GM21737 (cell line): ENCODE data around the gene ADAM30.
"Not testable (repeated sequence)": the region's sequence is repeated elsewhere in the genome, so short reads cannot be mapped to it uniquely, and the experiment has no call there.

ENCODE experiments used
- ATAC-seq: cut with Tn5 transposase; IDR thresholded peaks from one replicate; pipeline ENCODE4 v1.9.1; 2021; ENCODE audit warnings: mild to moderate bottlenecking, moderate library complexity; ENCODE audit not compliant: unreplicated experiment

The ADAM30 gene

DNA sequence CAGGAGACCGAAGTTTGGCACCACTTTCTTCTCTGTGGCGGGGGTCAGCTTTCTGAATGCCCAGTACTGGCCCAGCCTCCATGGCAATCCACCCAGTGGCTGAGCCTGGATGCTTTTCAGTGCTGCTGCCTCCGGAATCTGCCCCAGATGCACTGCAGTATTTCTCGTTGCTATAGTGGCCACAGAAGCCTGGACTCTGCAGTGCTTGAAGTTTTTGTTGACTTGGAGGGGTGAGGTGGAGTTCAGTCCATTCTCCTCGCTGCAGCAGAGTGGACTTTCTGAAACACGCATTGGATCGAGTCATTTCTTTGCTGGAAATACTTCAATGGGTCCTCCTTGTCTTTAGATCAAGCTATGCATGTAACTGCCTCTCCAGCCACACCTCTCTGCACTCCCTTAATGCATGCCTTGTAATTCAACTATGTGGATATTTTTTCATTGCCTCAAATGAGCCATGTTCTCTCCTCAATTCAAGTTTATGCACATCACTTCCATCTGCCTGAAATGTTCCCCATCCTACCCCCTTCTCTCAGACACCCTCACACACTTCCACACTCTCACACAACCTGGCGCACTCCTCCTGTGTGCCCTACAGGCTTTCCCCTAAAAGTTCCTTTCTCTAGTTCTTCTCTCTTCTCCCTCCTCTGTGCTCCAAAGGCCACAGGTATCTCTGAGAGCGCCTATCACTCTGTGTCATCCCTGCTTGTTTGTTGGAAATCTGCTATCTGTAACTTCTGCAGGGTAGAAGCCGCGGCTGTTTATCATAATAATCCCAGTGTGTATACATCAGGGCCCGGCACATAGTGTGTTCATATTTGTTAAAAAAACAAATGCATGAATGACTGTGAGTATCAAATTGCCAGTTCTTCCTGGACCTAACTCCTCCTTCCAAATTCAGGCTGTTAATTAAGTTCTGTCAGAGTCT, 16.5 kb downstream of the ADAM30 start:
- ATAC-seq: no peak

DNA sequence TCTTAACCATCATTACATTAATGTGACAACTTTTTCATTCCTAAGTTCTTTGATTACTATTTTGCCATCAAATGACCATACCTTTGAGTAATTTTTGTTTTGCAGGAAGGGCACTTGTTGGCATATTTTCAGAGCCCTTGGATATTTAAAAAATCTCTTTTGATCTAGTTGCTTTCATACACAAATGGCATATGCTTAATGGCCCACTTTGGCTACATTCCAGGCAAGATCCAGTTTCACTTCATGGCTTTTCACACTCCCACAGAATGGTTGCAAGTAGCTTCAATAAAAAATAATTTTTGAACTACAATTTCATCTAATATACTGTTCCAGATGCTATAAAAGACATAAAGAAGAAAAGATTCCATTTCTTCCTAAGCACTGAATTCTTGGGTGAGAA, 18.1 kb downstream of the ADAM30 start:
- ATAC-seq: no peak

DNA sequence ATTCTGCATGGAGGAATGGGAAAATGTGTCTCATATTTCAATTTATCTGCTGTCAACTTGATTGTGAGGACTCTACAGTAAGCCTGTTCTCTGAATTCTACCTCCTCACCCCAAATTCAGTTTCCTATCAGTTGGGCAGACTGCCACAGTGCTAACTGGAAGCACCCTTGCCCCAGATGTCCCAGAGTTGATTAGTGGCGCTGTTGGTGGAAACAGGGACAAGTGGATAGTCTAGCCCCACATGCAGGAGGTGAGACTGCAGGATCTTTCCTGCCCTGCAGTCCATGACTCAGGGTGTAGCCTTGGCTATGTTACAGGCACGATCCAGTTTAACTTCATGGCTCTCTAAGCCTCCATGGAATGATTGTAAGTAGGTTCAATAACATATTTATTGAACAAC, 22.1 kb downstream of the ADAM30 start:
- ATAC-seq: no peak

DNA sequence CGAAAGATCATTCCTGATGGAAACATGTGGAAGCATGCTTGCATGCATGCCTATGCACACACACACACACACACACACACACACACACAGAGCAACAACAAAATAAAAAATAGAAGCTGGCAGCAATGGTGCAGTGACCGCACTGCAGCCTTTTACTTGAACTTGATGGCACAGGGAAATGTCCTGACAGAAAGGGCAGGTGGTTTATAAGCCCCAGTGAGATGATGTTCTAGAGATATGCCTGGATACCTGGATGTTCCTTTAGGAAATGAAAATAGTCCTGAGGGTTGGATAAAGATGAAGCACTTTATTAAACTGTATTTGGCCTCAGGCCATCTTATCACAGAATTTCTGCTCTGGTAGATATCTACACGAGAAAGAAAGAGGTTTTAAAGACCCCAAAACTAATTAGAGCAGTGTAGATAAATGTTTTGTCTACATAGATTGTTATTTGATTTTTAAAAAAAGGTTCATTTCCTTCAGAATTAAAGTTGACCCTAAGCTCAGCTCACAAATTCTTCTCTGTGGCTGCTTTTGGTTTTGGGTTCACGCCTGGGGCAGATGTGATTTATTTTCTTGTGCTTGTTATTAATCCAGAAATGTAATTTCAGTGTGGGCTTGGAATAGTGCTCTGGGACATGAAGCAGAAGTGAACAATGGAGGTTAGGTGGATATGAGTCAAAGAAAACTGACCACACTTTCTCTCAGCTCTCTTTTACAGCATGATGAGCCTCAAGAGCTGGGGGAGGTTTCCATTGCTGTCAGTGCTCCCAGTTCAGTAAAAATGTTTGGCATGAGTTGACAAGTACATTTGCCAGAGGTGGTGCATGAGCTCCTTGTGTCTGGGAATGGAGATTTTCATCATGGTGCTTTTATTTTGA, 22.9 kb downstream of the ADAM30 start:
- no peak for ATAC-seq

DNA sequence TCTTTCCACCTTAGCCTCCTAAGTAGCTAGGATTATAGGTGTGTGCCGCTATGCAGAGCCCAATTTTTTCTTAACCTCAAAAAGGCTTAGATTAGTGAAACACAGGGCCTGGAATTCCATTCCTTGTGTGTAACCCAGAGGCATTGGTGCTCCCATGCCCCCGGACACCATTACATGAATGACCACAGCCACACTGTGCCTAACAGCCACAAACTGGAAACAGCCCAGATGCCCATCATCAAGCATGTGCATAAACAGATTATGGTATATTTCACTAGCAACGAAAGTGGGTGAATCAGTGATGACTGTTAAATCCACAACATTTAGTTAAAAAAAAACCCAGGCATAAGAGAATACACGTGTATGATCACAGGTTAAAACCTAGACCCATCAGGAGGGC, 24.4 kb downstream of the ADAM30 start:
- ATAC-seq: no peak

DNA sequence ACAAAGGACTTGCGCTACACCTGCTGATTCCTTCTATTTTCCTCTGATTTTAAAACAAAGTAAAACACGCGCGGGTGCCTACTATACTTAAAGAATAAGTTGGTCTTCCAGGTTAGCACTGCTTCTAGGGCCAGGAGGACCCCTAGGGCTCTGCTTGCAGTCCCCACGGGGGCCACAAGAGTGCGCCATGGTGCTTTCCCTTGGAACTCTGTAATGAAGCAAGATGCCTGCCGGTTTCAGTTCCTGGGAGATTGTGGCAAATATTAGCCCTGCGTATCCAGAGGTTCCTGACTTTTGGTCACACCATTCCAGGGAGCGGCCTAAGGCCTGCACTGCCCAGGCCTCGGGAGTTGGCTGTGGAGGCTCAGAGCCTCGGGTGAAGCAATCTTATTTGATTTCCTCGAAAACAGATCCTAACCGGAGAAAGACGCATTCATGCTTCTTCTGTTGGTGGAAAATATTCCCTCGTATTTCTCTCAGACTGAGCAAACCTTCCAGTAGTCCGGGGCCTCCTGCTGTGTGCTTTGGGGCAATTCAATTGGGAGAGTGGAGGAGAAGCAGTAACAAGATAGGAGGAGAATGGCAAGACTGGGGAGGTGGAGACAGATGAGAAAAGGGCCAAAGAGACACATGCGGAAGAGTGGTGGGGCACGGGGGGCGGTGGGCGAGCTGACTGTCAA, 25.3 kb downstream of the ADAM30 start:
- ATAC-seq: no peak

DNA sequence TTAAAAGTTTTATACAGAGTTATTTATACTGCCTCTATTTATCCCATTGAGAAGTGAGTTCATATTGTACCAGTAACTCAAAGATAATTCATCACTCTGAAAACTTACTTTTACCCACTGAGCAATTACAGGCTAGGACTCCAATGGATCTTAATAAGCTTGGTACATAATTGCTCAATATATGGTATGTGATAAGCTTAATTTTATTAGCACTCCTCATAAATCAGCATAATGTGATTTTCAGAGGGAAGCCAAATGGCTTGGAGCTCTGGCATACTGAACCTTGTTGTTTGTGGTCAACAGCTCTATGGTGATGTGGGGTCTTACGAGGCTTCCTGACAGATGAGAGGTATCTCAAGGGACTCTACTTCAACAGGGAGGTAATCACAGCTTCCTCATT, 26.3 kb downstream of the ADAM30 start:
- no peak for ATAC-seq

DNA sequence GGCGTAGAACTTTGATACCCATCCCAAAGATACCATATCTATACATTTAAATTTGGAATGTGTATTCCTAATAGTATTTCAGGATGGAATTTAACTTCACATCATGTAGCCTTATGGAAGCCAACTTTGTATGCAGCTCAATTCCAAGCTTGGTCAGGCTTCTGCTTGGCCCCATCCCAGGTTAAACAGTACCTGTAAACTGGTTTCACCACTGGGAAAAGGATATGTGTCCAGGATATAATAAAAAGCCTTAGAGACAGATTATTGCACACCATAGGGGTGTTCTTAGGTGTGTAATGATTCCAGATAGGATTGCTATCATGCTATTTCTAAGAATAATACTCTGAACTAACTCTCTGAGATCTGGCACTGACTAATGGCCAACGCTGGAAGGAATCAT, 28.1 kb downstream of the ADAM30 start:
- ATAC-seq: no peak

DNA sequence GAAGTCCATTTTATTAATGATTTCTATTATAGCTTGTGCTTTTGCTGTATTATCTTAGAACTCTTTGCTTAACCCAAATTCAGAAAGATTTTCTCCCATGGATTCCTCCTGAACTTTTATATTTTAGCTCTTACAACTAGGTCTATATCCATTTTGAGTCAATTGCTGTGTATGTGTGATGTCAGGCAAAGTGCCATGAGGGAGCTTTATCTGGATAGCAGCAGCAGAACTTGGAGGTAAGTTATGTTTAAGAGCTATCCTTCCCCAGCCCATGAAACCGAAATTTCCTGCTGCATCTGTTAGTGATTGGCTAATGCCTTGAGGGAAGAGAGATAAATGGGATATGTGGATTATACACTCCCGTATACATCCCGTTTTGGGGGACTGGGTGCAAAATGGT, 29.9 kb downstream of the ADAM30 start:
- no peak for ATAC-seq

DNA sequence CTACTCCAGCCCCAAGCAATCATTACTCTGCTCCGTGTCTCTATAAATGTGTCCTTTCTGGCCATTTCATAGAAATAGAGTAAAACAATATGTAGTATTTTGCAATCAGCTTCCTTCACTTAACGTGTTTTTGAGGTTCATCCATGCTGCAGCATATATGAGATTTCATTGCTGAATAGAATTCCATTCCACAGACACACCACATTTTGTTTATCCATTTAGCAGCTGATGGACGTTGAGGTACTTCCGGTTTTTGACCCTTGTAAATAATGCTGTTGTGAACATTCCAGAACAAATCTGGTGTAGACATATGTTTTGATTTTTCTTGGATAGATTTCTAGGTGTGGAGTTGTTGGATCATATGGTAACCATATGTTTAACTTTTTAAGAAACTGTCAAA, 30.7 kb downstream of the ADAM30 start:
- ATAC-seq: no peak

DNA sequence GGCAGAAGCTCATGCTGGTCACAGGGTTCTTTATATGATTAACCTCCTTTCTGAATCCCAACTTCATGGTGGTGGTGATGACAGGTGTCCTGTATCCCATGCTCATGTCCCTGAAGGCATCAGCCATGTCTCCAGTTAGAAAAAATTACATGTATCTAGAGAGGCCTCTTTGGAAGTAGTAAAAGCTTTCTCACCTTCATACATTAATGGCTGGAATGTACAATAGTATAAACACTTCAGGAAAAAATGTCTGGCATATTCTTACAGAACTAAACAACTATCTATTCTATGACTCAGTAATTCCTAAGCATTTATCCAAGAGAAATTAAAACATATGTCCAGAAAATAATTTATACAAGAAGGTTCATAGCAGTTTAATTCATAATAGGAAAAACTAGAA, 34.0 kb downstream of the ADAM30 start:
- no peak for ATAC-seq

DNA sequence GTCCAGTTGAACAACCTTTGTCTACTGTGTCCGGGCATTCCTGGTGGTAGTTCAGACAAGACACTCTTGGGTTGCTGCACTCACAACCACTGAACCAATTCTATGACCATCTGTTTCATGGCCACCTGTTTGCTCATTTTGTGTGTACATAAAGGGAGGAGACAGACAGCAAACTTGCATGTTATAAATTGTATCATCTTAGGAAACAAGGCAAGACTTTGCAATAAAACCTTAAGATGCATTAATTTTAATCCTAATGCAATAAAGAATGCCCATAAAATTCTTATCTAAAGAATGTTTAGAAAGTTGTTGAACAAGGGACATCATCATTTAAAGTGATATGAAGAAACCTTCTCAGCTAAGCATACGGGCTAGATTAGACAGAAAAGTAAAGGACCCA, 34.8 kb downstream of the ADAM30 start:
- no peak for ATAC-seq

DNA sequence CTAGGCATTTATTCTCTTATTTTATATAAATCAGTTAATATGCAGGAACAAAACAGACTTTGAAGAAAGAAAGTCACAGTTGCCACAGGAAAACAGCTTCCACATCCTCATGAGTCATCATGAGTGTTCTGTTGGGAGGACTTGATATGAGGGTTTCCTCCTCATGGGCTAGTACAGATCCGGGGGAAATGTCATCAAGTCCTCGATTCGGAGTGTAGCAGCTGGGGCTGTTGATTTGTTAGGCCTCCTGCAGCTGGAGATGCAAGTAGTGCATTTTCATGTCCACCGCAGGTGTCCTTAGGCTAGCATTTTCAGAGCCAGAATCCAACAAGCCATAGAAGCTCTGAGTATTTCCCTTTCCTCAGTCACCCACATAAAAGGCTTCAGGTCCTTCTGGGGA, 36.7 kb downstream of the ADAM30 start:
- no peak for ATAC-seq

DNA sequence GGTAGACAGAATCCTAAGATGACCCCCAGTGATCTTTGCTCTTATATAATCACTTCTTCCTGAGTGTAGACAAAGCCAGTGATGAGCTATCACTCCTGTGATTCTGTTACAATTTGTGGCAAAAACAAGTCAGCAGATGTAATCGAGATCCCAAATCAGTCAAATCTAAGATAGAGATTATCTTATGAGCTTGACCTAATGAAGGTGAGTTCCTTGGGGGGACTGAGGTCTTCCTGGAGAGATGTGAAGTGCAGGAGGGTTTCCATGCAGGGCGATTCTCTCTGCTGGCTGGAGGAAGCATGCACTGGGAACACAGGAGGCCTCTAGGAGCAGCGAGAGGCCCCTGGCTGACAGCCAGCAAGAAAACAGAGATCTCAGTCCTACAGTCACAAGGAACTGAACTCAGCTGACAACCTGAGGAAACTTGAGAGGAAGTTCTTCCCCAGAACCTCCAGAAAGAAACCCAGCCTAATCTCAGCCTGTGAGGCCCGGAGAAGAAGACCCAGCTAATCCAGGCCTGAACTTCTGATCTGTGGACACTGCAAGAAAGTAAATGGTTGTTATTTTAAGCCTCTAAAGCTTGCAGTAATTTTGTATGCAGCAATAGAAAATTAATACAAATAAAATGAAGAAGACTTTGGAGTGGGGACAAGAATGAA, 37.6 kb downstream of the ADAM30 start:
- ATAC-seq: not testable (repeated sequence)

DNA sequence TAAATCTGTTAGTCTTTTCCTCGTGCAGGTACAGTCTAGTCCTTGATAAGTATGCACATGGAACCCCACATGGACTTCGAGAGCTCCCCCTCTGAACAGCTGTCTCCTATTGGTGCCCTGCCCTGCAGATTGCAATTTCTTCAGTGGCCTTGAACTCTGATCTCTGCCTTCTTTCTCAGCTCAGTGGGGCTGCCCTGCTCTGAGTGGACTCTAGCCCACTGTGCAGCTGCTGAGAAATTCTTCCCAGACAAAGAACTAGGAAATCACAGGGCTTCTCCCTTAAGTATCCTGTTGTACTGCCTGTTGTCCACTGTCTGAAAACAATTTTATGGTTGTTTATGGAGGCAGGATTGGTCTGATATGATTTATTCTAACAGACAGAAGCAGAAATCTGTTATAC, 38.2 kb downstream of the ADAM30 start:
- ATAC-seq: no peak

DNA sequence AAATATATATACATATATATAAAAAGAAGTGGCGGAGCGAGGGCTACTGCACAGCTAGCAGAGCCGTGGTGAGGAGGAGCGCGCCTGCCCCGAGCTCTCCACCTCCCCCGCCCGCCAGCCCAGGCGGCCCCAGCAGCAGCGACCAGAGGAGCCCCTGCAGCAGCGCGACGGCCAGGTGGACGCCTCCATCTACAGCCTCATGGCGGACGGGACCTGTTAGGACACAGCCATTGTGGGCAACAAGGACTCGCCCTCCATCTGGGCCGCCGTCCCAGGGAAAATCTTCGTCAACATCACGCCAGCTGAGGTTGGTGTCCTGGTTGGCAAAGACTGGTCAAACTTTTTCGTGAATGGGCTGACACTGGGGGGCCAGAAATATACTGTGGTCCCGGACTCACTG, 43.2 kb downstream of the ADAM30 start:
- no peak for ATAC-seq

DNA sequence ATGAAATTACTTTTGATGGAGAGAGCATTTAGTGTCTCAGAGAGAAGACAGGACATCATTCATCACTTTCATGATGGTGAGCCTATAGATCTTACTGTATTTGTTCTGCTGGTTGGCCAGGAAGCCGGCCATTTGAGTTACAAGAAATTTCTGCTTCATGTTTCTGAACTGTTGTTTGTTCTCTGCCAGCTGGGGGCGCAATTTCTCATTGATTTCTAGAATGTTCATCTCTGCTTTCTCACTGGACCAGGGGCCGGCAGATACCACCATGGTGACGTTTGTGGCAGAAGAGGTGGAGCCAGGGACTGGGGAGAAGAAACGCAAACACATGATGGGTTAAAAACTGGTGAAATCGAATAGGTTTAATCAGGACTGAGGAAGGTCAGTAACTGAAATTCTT, 52.1 kb downstream of the ADAM30 start:
- ATAC-seq: not testable (repeated sequence)
